Superior temporal gyrus (tissue), 1 donor: ENCODE measurements around the gene LRP3.

Experiments used
- DNase-seq: peaks from one replicate; pipeline ENCODE4 v3.0.0-alpha.2; 2016; ENCODE audit errors: extremely low spot score

LRP3 gene

DNA sequence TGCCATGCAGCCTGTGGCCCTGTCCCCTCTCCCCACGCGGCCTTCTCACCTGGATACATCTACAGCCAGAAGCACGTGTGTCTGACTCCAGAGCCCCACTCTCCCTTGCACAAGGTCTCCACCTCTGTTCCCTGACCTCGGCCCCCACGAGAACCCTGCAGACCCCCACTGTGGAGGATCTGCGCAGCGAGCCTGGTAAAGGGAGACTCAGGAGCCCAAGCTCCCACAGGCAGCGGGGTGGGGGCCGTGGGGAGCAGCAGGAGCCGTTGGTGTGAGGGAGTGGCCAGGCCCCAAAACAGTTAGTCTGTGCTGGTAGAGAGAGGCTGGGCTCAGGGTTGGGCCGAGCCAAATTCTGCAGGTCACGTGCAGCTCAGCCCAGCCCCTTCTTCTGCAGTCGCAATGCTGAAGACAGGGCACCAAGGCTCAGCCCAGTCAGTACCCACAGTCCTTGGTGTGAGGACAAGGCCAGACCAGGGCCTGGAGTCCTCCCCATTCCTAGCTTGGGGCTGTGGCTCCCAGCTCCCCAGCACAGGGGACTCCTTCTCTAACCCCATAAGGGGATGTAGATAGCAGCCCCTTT lies 60.2 kb downstream of the LRP3 start:
- DNase-seq = no peak

DNA sequence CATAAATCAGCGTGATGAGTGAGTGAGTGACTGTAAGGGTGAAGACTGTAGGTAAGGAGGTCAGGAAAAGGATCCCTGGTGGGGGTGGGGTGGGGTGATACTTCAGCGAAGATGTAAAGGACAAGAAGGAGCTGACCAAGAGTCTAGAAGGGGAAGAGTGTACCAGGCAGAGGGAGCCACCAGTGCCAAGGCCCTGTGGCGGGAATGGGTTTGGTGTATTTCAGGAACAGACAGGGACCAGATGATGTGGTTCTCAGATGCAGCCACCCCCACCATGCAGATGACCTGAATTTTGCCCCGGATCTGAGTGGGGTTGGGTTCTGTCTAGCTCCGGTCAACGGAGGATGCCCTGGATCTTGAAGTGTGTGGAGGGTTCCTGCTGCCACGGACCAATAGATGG lies 61.7 kb downstream of the LRP3 start:
- no peak for DNase-seq

DNA sequence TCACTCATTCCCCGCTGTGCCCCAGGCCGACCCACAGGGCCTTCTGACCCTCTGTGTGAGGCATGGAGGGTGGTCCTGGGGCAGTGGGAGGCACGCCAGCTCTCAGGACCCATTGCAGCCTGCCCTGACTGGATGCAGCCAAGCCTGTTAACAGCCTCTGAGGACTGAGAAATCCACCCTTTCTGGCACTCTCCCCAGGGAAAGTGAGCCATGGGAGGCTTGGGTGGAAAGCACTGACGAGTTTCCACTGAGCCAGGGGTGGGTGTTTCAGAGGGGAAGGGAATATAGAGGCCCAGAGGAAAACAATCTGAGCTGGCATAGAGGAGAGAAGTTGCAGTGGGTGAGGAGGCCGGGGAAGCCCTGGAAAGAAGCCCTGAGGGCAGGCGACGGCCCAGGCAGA lies 62.1 kb downstream of the LRP3 start:
- no peak for DNase-seq

DNA sequence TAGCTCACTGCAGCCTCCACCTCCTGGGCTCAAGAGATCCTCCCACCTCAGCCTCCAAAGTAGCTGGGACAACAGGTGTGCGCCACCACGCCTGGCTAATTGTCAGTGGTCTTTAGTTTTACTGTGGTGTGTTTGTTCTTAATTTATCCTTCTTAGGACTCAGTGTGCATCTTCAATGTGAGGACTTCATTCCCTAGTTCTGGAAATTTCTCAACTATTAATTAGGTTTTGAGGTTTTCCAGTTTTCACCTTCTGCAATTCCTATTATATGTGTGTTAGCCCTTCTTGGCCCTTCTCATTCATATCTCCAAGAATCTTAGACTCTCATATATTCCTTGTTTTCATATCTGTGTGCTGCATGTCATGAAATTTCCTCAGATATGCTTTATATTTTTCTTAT lies 63.7 kb downstream of the LRP3 start:
- DNase-seq = no peak
